HL-60/S4 treated with phorbol 12-myristate 13-acetate at 8.2 ng/mL for 4 days and 3 days (cell line): Measurements from ENCODE around the gene PARPBP.
"Not testable (repeated sequence)": the region's sequence is repeated elsewhere in the genome, so short reads cannot be mapped to it uniquely, and the experiment has no call there.

Experiments used
- in situ Hi-C: fragments of 300-500 bp; cut with MboI; formaldehyde crosslinking; loops from 2 replicates; pipeline ENCODE4 v1.15.0; 2022; ENCODE audit warnings: low sequenced_read_pairs

Gene PARPBP, protein sequence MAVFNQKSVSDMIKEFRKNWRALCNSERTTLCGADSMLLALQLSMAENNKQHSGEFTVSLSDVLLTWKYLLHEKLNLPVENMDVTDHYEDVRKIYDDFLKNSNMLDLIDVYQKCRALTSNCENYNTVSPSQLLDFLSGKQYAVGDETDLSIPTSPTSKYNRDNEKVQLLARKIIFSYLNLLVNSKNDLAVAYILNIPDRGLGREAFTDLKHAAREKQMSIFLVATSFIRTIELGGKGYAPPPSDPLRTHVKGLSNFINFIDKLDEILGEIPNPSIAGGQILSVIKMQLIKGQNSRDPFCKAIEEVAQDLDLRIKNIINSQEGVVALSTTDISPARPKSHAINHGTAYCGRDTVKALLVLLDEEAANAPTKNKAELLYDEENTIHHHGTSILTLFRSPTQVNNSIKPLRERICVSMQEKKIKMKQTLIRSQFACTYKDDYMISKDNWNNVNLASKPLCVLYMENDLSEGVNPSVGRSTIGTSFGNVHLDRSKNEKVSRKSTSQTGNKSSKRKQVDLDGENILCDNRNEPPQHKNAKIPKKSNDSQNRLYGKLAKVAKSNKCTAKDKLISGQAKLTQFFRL

DNA sequence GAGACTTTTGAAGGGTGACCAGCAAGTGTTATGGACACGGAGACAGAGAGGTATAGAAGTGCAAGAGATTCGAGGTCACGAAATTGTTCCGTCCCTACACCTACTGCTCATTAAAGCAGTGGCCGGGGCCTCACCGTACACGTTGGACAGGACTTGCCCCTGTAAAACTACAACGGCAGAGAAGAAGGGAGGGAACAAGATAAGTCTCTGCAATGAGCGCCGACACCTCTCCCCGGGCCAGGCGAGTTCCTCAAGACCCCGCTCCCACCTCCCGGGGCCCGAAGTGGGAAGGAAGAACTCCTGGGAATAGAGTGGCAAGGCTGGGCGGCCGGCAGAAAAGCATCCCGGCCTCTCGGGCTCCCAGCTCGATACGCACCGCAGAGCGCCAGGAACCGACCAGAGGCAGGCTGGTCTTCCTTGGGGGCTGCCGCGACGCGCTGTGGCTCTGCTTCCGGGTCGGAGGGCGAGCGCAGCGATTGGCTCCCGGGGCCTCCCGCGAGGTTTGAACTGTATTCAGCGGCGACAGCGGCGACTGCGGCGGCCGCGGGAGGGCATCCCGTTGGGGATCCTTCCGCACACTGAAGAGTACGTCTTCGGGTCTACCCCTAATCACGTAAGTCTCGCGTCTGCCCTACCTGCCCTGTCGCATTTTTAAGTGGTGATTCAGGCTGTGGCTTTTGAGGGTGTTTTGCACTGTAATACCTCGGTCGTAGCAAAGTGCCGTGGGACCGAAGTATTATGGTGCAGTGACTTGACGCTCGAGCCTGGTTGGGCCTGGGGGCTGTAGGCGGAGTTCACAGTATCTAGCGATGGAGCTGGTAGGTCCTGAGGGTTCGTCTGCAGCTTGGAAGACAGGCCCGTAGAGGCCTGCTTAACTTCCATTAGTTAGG lies at the start of gene PARPBP, which contains the start of gene NUP37:
PARPBP (plus strand) TSS at position 510 of the 890 bp plus-strand sequence. CDS start 3,706 bp downstream, outside the sequence.
NUP37 (minus strand) TSS at position 441 of the 890 bp plus-strand sequence. CDS start 1,596 bp downstream, outside the sequence.
- in situ Hi-C loops = no loop called here

DNA sequence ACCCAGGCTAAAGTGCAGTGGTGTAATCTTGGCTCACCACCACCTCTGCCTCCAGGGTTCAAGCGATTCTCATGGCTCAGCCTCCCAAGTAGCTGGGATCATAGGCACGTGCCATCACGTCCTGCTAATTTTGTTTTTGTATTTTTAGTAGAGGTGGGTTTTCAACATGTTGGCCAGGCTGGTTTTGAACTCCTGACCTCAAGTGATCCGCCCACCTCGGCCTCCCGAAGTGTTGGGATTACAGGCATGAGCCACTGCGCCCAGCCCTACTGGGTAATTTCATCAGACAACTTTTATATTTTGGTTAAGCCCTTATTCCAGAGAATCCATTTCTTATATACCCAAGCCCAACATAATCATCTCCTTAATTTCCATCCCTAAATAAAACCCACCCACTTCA lies 47.9 kb upstream of the PARPBP start:
- in situ Hi-C loops = not testable (repeated sequence)

DNA sequence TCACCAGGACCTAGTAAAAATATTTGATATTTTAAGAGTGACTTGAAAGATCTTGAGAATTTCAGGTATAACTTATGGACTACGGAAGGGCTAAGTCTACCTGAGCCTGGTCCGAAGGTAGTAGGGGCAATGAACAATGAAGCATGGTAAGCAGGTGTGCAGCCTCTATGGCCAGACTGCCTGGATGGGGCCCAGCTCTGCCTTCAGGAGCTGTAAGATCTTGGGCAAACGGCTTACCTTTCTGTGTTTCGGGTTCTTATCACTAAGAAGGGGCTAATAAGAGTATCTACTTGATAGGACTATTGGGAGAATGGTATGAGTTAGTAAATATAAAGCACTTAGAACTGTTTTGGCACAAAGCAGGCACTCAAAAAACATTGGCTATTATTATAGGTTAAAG lies 39.1 kb upstream of the PARPBP start:
- in situ Hi-C loops = no loop called here

DNA sequence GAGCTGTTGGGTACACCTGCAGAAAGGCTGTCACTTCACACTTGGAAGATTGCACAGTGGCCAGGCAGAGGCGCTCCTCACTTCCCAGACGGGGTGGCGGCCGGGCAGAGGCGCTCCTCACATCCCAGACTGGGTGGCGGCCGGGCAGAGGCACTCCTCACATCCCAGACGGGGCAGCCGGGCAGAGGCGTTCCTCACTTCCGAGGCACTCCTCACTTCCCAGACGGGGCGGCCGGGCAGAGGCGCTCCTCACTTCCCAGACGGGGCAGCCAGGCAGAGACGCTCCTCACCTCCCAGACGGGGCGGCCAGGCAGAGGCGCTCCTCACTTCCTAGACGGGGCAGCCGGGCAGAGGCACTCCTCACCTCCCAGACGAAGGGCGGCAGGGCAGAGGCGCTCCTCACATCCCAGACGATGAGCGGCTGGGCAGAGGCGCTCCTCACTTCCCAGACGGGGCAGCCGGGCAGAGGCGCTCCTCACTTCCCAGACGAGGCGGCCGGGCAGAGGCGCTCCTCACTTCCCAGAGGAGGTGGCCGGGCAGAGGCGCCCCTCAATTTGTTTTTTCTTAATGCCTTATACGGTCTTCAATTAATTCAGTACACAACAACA lies 30.7 kb upstream of the PARPBP start:
- in situ Hi-C loops = not testable (repeated sequence)

DNA sequence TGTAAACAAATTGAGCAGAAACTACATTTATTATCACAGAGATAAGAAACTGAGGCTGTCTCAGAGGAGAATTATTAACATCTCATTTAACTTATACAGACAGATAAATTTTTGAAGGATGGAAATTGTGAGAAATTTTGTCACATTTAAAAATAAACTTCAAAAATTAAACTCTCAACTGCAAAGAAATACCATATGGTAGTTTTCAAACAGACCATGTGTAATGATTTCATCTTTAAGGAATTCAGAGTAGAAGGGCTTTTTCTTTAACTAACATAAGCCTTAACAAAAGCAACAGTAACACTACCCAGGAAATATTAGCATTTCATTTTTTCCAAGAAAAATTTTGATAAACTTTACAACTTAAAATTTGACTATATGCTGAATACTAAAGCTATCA lies 26.7 kb upstream of the PARPBP start:
- in situ Hi-C loops = no loop called here

DNA sequence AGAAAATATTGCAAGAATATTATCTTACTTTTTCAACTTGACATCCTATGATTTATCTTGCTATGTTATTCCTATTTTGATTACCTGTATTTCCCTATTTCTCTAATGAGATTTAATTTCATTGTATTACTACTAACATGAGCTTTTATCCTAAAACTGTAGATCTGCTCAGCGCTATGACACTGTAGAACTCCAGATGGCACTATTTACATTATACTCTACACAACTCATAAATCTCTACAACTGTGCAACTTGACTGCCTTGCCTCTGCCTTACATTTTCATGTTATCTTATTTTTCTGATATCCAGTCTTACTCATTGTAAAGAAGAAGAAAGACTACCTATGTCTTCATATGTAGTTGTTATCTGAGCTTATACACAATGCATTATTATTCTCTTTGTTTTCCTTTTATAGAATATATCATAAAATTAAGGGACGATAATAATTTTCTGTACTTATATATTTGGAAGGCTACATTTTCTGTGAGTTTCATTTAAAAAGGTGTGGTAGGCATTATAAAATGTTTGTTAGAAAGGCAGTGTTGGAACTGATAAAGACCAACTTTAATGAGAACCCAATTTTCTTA lies 24.2 kb upstream of the PARPBP start:
- in situ Hi-C loops = no loop called here

DNA sequence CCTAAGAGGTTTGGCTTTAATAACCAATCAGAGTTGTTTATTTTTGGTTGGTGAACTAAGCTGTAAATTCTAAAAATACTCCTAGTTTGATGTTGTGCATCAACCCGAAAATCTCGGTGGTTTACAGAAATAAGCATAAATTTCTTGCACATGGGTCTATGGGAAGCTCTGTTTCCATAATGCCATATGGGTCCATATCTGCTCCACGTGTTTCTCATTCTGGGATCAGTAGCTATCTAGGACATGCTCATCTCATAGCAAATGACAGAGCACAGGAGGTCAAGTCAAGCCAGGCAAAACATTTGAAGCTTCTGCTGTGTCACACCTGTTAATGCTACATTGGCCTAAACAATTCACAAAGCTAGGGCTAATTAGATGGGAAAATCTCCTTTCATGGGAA lies 23.1 kb upstream of the PARPBP start:
- in situ Hi-C loops = no loop called here

DNA sequence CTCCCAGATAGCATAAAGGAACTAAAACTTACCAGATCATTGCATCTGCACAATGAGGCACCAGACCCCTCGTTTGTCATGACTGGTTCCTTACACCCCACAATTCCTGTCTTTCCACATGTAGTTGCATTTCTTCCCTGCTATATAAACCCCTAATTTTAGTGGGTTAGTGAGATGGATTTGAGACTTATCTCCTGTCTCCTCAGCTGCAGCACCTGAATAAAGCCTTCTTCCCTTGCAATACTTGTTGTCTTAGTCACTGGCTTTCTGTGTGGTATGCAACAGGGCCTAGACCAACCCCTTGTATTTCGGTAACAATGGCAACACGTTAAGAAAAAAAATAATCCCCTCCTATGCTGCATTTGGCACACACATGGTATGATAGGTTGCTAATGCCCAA lies 13.1 kb upstream of the PARPBP start:
- in situ Hi-C loops = no loop called here

DNA sequence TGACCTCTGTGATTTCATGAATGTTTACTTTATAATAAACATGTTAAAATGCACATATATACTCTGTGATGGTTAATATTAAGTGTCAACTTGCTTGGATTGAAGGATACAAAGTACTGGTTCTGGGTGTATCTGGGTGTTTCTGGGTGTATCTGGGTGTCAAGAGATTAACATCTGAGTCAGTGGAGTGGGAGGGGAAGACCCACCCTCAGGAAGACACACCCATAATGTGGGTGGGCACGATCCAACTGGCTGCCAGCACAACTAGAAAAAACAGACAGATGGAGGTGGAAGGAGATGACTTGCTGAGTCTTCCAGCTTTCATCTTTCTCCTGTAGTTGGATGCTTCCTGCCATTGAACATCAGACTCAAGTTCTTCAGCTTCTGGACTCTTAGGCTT lies 12.0 kb upstream of the PARPBP start:
- in situ Hi-C loops = no loop called here

DNA sequence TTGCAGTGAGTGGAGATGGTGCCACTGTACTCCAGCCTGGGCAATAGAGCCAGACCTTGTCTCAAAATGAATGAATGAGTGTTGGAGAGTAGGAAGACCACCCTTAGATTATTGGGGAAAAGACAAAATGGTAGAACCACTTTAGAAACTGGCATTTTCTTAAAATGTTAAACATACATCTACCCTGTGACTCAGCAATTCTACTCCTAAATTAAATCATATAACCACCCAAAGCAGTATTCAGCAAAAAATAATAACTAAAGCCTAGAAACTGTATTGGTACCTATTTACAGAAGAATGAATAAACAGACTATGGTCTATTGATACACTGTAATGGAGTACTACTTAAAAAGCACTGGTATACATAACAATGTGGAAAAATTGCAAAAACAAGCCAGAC lies 9.2 kb upstream of the PARPBP start:
- in situ Hi-C loops = no loop called here

DNA sequence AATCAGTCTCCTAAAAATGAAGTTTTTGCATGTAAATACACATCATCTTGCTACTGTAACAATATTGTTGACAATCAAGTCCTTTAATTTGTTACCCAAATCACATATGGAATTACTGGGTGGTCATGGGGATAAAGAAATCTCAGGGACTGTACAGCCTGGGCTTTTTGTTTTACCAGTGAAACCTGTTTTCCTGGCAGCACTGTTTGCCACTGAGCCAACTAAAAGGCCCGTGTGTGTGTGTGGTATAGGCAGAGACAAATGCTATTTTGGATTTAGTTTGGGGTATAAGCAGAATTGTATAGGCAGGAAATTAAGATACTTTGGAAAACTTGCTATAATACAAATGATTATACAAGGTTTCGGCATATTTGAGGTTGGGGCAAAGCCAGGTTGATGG lies 5.8 kb upstream of the PARPBP start:
- in situ Hi-C loops = no loop called here

DNA sequence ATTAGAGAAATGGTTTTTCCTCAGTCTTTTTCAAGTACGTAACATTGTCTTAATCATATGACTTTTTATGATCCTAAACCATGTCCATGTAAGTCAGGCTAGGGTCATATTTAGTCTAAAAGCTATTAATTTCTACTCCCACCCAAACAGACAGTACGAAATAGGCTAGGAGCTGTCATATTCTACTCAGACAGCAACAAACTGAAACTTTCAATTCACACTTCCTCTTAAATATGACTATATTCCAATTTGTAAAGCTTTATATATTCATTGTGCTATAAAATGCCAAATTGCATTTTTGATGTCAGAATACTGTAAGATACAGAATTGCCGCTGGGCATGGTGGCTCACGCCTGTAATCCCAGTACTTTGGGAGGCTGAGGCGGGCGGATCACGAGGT lies 3.6 kb upstream of the PARPBP start:
- in situ Hi-C loops = no loop called here

DNA sequence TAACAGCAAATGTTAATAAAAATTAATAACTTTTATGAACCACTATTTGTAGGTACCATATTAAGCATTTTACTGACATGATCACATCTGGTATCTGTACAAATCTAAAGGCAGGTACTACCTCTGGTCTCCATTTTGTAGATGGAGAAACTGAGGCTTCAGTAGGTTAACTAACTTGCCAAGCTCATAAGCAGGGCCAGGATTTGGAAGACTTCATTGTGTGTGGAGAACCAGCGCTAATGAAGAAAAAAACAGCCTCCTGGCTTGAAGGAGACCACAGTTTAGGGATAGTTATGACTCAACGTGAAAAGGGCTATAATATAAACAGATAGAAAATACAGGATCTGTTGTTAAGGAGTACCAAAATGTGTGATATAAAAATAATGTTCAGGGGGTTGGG lies 1.1 kb upstream of the PARPBP start:
- in situ Hi-C loops = no loop called here

DNA sequence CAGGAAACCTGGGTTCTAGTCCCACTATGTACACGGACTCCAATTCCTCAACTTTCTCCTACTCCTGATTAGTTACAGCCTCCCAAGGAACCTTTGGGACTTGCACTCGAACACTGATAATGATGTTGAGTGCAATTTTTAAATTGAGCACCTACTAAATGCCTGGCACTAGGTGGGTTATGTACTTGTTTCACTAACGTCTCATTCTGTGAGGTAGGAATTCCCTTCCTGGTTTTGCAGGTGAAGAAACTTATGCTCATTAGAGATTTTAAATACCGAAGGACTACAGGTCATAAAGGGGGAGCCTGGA lies 536 bp downstream of the PARPBP start:
- in situ Hi-C loops = no loop called here

DNA sequence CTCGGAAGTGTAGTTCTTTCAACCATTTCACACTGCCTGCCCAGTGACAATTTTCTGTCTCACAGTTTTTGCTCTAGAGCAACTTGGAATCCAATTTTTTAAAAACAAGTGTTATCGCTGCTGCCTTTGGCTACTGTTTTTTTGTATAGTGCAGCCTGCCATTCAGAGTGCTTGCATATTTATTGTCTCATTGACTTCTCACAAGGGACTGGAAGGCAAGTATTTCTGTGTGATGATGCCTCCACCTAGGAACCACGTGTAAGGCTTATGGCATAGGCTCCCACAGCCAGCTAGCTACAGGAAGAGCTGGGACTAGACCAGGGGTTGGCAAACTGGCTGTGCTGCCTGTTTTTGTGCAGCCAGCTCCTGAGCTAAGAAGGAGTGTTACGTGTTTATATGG lies 903 bp downstream of the PARPBP start:
- in situ Hi-C loops = no loop called here

DNA sequence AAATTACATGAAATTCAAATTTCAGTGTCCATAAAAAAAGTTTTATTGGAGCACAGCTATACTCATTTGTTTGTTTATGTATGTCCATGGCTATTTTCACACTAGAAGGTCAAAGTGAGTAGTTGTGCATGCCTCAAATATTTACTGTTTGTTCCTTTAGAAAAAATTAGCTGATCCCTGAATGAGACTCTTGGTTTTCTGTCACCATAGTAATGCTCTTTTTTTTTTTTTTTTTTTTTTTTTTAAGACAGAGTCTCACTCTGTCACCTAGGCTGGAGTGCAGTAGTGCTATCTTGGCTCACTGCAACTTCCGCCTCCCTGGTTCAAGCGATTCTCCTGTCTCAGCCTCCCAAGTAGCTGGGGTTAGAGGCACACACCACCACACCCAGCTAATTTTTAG lies 1.3 kb downstream of the PARPBP start:
- in situ Hi-C loops = not testable (repeated sequence)

DNA sequence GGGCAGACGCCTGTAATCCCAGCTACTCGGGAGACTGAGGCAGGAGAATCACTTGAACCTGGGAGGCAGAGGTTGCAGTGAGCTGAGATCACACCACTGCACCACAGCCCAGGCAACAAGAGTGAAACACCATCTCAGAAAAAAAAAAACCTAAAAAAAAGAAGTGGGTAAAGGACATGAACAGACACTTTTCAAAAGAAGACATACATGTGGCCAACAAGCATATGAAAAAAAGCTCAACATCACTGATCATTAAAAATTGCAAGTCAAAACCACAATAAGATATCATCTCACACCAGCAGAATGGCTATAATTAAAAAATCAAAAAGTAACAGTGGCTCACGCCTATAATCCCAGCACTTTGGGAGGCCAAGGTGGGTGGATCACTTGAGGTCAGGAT lies 10.7 kb downstream of the PARPBP start:
- in situ Hi-C loops = not testable (repeated sequence)

DNA sequence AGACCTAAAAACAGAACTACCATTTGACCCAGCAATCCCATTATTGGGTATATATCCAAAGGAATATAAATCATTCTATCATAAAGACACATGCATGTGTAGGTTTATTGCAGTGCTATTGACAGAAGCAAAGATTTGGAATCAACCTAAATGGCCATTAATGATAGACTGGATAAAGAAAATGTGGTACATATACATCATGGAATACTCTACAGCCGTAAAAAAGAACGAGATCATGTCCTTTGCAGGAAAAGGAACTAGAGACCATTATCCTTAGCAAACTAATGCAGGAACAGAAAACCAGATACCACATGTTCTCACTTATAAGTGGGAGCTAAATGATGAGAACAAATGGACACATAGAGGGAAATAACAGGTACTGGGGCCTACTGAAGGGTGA lies 11.5 kb downstream of the PARPBP start:
- in situ Hi-C loops = not testable (repeated sequence)

DNA sequence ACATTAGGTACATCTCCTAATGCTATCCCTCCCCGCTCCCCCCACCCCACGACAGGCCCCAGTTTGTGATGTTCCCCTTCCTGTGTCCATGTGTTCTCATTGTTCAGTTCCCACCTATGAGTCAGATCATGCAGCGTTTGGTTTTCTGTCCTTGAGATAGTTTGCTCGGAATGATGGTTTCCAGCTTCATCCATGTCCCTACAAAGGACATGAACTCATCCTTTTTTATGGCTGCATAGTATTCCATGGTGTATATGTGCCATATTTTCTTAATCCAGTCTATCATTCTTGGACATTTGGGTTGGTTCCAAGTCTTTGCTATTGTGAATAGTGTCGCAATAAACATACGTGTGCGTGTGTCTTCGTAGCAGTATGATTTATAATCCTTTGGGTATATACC lies 17.6 kb downstream of the PARPBP start:
- in situ Hi-C loops = not testable (repeated sequence)

DNA sequence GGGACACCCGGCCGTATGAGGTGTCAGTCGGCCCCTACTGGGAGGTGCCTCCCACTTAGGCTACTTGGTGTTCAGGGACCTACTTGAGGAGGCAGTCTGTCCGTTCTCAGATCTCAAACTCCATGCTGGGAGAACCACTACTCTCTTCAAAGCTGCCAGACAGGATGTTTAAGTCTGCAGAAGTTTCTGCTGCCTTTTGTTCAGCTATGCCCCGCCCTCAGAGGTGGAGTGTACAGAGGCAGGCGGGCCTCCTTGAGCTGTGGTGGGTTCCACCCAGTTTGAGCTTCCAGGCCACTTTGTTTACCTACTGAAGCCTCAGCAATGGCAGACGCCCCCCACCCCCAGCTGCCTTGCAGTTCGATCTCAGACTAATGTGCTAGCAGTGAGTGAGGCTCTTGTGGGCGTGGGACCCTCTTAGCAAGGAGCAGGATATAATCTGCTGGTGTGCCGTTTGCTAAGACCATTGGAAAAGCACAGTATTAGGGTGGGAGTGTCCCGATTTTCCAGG lies 22.9 kb downstream of the PARPBP start:
- in situ Hi-C loops = not testable (repeated sequence)

DNA sequence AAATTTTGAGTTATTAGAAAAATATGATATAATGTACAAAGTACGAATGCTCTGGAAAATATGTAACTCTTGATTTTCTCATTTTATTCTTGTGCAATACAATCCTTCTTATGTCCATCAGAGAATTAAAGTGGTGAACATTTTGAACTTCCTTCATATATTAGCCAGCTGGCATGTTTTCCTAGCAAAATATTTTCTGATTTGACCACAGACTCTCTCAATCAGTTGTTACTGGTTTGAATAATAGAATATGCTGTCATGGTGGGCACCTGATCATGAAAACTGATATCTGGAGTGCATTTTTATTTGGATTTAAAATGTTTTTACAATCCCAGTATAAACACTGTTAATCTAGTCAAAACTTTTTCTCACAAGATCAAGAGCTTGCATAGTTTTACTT lies 24.2 kb downstream of the PARPBP start:
- in situ Hi-C loops = no loop called here
